HG02642 (cell line): ENCODE measurements around the gene KLHDC4.

Experiments
- ATAC-seq: cut with Tn5 transposase; IDR thresholded peaks from one replicate; pipeline ENCODE4 v1.9.1; 2021; ENCODE audit warnings: mild to moderate bottlenecking; ENCODE audit not compliant: unreplicated experiment, poor library complexity

The KLHDC4 gene

GRCh38 chr16:87671221-87671620 lies 94.6 kb downstream of the KLHDC4 start:
- no peak for ATAC-seq

- ATAC-seq = no peak
These were observed 96.1 kb downstream of the KLHDC4 start for GRCh38 chr16:87669672-87670071.

DNA sequence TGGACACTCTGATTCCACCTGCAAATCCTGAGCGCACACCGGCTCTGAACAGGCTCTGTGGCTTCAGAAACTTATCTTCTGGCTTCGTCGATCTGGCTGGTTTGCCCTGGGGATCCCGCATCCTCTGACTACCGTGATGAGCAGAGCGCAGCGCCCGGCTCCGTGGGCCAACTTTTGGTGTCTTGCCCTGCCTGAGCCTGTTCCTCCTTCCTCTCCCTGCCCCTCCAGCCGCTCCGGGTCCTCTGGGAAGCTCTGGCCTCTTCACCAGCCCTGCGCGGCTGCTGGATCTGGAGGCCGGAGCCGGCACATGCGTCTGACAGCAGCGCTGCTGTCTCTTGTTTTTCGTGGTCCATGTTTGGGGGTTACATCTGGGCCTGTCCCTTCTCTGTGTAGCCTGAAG lies 97.8 kb downstream of the KLHDC4 start:
- ATAC-seq = no peak

DNA sequence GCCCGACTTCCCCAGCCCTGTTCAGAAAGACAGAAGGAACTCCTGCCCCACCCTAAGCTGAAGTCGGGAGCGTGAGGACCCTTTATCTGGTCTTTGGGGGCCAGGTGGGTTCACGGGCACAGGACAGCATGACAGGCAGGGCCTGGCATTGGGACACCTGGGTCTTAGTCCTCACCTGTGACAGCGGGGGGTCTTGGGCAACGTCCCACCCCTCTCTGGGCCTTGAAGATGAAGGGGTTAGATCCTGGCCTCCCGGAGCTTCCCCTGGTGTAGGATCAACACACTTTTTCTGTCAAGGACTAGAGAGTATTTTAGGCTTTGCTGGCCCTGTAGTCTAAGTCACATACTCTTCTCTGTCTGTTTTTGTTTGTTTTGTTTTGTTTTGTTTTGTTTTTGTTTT lies 98.3 kb downstream of the KLHDC4 start:
- ATAC-seq = no peak

- no peak for ATAC-seq
These were observed 98.9 kb downstream of the KLHDC4 start for GRCh38 chr16:87666919-87667318.

DNA sequence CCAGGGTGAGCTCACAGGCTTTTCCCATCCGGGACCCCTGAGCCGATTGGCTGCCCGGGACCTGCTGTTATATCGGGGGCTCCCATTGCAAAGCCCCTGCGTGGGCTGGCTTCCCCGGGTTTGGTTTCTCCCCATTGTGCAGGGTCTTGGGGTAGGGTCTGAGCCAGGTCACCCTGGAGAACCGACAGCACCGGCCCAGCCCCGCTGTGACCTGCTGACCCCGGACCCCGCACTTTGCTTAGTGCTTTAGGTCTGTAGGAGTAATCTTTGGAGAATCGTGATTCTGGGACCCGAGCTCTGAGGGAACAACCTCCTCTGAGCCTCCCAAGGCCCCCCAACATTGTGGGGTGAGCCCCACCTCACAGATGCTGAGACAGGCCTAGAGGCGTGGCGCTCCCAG lies 100.6 kb downstream of the KLHDC4 start:
- ATAC-seq = no peak

GRCh38 chr16:87664792-87665191 lies 101.0 kb downstream of the KLHDC4 start:
- no peak for ATAC-seq

DNA sequence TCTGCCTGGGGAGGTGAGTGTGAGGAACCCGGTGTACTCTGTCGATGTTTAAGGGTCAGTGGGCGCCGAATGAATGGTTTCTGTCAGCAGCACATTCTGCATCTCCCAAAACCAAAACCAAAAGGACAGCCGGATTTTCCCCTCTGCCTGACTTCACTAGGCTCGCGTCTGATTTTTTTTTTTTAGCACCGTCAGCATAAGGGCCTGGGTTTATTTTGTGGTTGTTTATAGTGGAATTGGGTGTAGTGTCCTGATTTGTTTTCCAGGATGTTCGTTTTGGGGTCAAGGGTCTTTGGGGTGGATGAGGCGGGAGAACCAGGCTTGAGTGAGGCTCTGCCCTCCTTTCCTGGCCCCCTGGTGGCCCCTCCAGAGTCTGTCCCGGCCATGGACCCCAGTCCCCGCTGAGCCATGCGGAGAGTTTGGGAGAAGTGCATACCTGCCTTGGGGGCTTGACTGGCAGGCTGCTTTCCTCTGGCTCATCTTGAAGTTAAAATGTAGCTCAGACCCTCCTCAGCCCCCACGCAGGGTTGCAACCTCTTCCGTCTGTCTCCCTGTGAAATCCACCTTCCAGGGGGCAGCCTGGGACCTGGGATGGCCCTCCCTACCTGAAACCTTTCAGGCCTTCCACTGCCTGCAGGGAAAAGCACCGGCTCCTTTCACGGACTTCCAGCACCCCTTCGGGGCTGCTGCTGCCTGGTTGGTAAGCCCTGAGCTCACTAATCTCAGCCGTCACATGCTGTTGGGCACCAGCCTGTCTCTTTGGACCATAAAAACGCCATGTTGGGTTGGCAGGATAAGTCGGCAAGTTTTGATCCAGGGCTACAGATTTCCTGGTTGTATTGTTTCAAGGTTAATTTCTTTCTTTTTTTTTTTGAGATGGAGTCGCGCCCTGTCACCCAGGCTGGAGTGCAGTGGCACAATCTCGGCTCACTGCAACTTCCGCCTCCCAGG lies 103.3 kb downstream of the KLHDC4 start:
- ATAC-seq = no peak

- no peak for ATAC-seq
These were observed 104.2 kb downstream of the KLHDC4 start for GRCh38 chr16:87661561-87661960.

DNA sequence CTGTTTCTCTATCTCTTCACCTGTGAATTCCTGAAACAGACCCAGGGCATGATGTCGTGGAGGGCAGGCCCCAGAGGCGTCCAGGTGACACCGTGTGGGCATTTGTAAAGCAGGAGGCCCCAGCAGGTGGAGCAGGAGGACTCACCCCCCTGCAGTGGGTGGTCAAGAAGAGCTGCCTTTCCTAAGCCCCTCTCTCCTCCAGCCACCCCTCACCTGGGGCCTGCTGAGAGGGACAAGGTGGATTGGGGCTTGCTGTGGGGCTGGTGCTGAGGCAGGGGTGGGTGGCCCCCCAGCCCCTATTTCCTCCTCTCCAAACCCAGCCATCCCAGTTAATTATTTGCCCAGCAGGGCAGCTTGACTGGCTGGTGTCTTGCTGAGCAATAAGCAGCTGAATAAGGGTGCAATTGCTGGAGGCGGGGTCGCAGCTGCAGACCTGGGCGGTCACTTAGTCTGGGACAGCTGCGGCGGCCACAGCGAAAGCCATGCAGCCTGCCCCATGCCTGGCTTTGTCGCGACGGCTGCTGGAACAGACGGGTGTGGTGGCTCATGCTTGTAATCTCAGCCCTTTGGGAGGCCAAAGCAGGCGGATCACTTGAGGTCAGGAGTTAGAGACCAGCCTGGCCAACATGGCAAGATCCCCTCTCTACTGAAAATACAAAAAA lies 107.1 kb downstream of the KLHDC4 start:
- ATAC-seq = no peak
